Activated CD8-positive, alpha-beta memory T cell treated with anti-CD3 and anti-CD28 coated beads, Interleukin-2, amount 10 ng/mL, durations not matched to agents 7 days and 5 days (primary cell): Measurements from ENCODE around the gene PEA15. TPM values are rescaled to one million over a fixed set of nuclear protein-coding genes. Genes with fewer than 3 reads are reported as not detected.

ENCODE experiments used
- ATAC-seq: fragments of 150-1000 bp; cut with Tn5 transposase; one replicate; pipeline ENCODE4 v1.10.0; 2021; ENCODE audit warnings: moderate library complexity
- CTCF ChIA-PET: fragments of 350-600 bp; sonication (Branson Sonifier 250); formaldehyde crosslinking; loops from one replicate; lab custom pipeline; 2021; ENCODE audit warnings: antibody characterized with exemption; lab: Charles Lee
- DNase-seq: peaks from one replicate; pipeline ENCODE4 v3.0.0-alpha.2; 2020
- H3K27ac Mint-ChIP-seq: one replicate; pipeline ENCODE4 v1.8.0; 2021; ENCODE audit warnings: mild to moderate bottlenecking, mixed read lengths
- H3K27me3 Mint-ChIP-seq: one replicate; pipeline ENCODE4 v1.8.0; 2021; ENCODE audit warnings: mixed read lengths
- H3K36me3 Mint-ChIP-seq: one replicate; pipeline ENCODE4 v1.8.0; 2021; ENCODE audit warnings: mild to moderate bottlenecking, mixed read lengths
- H3K4me1 Mint-ChIP-seq: one replicate; pipeline ENCODE4 v1.8.0; 2021; ENCODE audit warnings: mixed read lengths
- H3K4me3 Mint-ChIP-seq: one replicate; pipeline ENCODE4 v1.8.0; 2021; ENCODE audit warnings: mild to moderate bottlenecking, moderate library complexity, mixed read lengths
- H3K9me3 Mint-ChIP-seq: one replicate; pipeline ENCODE4 v1.8.0; 2022; ENCODE audit warnings: low read depth, mixed read lengths
- total RNA-seq, 2 experiments: library from RNA; stranded (reverse); gene quantifications; one replicate each; pipeline ENCODE4 v1.2.3, GENCODE V29; 2021

Gene PEA15
- total RNA-seq, 2 experiments from 2014 or later = 36.0 to 43.2 TPM

DNA sequence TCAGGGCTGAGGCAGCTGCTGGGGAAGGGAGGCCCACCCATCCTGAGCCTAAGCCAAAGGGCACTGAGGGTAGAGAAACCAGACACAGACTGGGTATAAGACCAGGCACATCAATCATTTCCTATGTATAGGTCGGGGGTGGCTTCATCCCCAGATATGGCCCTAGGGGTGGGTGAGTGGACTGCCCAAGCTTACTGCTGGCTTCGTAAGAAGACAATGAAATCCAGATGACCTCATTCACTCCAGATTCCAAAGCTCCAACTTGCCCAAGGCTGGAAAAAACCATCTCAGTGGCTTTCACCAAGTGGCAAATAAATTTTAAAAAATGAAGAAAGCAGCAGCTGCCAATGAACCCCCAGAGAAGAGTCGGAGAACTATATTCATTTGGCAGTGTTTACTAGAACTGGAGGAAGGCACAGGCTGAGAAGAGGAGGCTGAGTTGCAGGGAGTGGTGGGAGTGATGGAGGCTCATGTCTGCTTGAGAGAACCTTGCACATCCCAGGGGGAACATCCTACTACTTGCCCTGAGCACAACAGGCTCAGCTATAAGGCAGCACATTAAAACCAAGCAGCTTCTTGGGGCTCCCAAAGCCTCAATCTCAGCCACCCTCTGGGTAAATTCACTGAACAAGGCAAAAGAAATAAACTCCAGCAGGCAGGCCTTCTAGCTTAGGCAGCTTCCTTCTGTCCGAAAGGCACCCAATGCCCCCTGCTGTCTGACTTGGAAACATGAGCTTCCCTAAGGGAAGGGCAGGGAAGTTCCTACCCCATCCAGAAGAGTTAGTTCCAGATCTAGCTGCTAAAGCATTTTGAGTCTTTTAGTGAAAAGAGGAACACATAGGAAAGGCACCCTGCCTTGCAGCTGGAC is 14.1 kb downstream of the PEA15 start:
- Mint-ChIP-seq H3K27ac (no peak overlapping the region), H3K4me3 (no peak overlapping the region), H3K4me1 (no peaks in the 10 kb centered on the region), H3K9me3 (no peaks in the 10 kb centered on the region), H3K36me3 (peaks cover 36% of the 10 kb centered on the region), H3K27me3 (no peaks in the 10 kb centered on the region)
- ATAC-seq (no peak), DNase-seq (no peak)
- CTCF ChIA-PET = interaction anchor here (0.6 to 2.4 kb wide), 7 partner anchors 11 to 209 kb away, joined by 3 to 8 read pairs (median 3); partner anchors contain the start of gene PEX19

DNA sequence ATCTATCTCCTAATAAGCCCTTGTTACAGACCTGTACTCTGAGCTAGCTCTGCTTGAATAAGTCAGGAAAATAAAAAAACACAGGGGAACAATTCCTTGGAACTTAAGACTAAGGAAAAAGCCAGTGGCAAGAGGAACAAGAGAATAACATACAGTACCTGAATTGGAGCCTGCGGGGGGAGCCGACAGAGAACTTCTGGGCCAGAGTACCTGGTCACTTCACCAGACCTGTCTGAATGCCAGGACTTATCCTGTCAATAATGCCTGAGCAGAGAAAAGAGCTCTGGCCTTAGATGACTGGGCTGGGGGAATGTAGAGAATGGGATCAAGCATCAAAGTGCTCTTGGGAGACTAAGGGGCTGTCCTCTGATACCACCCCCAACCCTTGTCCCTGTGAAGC is 15.1 kb downstream of the PEA15 start:
- DNase-seq (no peak), ATAC-seq (no peak)
- H3K27me3 Mint-ChIP-seq = no peaks in the 10 kb centered on the region
- H3K4me1 Mint-ChIP-seq = no peaks in the 10 kb centered on the region
- no peak overlapping the region for H3K27ac Mint-ChIP-seq
- peaks cover 41% of the 10 kb centered on the region for H3K36me3 Mint-ChIP-seq
- CTCF ChIA-PET = interaction anchor here (1.2 to 2.4 kb wide), 4 partner anchors 10 to 208 kb away, joined by 3 to 8 read pairs (median 4); partner anchors contain the start of gene PEX19
- H3K4me3 Mint-ChIP-seq = no peak overlapping the region
- no peaks in the 10 kb centered on the region for H3K9me3 Mint-ChIP-seq

DNA sequence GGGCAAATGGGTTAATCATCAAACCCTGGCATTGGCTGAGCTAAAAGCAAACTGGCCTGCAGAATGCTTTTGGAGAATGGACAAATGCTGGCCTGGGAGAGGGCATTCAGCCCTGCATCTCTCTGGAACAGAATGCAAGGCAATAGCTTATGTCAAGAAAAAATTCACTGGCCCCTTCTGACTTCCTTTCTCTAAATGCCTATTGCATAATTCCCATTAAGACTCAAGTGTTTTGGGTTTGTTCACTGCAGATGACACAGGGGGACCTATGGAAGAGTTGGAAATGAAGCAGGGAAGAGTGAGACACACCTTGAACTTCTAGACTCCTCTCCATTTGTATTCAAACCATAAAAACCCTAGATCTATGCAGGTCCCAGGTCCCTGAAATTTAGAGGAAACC is 15.9 kb downstream of the PEA15 start:
- CTCF ChIA-PET = interaction anchor here (1.0 to 2.4 kb wide), 2 partner anchors 28 to 63 kb away, joined by 3 to 8 read pairs; partner anchors contain the start of gene PEX19
- H3K4me3 Mint-ChIP-seq = no peak overlapping the region
- DNase-seq (no peak), ATAC-seq (no peak)
- H3K4me1 Mint-ChIP-seq = no peaks in the 10 kb centered on the region
- H3K27me3 Mint-ChIP-seq = no peaks in the 10 kb centered on the region
- peaks cover 41% of the 10 kb centered on the region for H3K36me3 Mint-ChIP-seq
- H3K9me3 Mint-ChIP-seq = no peaks in the 10 kb centered on the region
- no peak overlapping the region for H3K27ac Mint-ChIP-seq

DNA sequence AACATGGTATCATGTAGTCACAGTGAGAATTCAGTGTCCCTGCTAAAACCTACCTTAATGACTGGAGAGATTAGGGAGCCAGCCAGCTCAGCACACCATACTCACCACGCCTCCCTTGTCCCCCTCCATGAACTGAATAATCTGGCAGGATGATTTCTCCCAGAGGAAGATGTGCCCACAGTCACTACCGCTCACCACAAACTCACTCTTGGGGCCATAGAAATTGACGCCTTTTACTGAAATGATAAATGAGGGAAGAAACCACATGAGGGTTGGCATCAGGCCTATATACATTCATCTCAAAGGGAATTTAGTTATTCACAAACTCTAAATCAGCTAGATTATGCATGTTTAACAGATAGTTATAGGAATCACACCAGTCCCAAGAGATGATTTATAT is 17.4 kb downstream of the PEA15 start:
- H3K27ac Mint-ChIP-seq = no peak overlapping the region
- peaks cover 36% of the 10 kb centered on the region for H3K36me3 Mint-ChIP-seq
- CTCF ChIA-PET = interaction anchor here (1.0 to 1.8 kb wide), 4 partner anchors 29 to 121 kb away, joined by 3 to 5 read pairs (median 4); partner anchors contain the start of gene CASQ1
- no peak for DNase-seq
- no peaks in the 10 kb centered on the region for H3K9me3 Mint-ChIP-seq
- H3K4me1 Mint-ChIP-seq = no peaks in the 10 kb centered on the region
- H3K27me3 Mint-ChIP-seq = no peaks in the 10 kb centered on the region
- no peak overlapping the region for H3K4me3 Mint-ChIP-seq
- ATAC-seq = no peak

DNA sequence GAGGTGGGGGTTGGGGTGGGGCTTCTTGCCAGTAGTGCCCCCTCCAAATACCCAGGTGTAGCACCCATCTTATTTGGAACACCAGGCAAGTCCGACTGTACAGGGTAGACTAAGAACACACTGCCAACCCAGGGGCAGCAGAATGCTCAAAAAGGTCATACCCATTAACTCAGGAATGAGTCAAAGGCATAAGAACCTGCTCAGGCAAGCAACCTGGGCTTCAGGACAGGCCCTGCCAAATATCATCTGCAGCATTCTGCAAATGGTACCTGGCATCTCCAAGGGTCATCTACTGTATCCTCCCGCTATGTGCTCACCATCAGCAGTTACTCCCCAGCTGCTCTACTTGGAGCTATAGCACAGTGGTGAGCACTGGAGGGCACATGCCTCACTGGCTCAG is 19.4 kb downstream of the PEA15 start:
- Mint-ChIP-seq H3K36me3 (peaks cover 39% of the 10 kb centered on the region), H3K27ac (no peak overlapping the region), H3K4me3 (no peak overlapping the region), H3K4me1 (no peaks in the 10 kb centered on the region), H3K27me3 (no peaks in the 10 kb centered on the region), H3K9me3 (no peaks in the 10 kb centered on the region)
- CTCF ChIA-PET = interaction anchor here (2.0 kb wide), 1 partner anchor 31 kb away, joined by 5 read pairs; no protein-coding TSS in a partner anchor
- DNase-seq (no peak), ATAC-seq (no peak)

DNA sequence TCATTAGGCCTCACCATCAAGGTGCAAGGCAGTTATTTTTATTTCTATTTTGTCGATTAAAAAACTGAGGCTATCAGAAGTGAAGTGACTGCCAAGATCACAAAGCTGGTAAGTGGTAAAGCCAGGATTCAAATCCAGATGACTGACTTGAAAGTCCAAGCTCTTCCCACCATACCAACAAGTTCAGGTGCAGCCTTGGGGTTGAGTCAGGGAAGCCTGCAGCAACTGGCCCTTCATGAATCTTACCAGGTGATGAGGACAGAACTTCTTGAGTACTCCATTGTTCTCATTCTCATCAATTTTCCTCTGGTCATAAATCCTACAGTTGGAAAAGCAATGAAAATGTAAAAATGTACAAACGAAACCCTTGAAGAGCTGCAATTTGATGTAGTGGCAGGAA is 20.2 kb downstream of the PEA15 start:
- Mint-ChIP-seq H3K36me3 (peaks cover 40% of the 10 kb centered on the region), H3K4me1 (no peaks in the 10 kb centered on the region), H3K9me3 (no peaks in the 10 kb centered on the region), H3K27ac (no peak overlapping the region), H3K4me3 (no peak overlapping the region), H3K27me3 (no peaks in the 10 kb centered on the region)
- CTCF ChIA-PET = interaction anchor here (0.9 to 2.0 kb wide), 3 partner anchors 19 to 66 kb away, joined by 3 to 7 read pairs (median 5); no protein-coding TSS in a partner anchor
- no peak for DNase-seq
- no peak for ATAC-seq

DNA sequence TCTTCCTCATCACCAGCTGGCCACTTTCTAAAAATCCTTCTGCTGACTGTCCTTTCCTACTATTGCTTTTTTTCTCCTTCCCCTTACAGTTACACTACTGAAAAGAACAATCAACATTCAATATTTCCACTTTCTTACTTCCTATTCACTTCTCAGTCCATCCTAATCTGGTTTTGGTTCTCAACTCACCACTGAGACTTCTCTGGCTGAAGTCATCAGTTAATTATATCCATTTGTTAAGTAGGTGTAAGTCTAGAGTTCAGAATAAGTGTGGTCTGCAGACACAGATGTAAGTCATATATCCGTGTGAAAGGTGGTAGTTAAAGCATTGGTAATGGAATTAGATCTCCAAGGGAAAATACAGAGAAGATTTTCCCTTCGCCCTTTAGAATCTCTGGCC is 21.4 kb downstream of the PEA15 start:
- Mint-ChIP-seq H3K27me3 (no peaks in the 10 kb centered on the region), H3K27ac (no peak overlapping the region), H3K36me3 (peaks cover 39% of the 10 kb centered on the region), H3K4me1 (no peaks in the 10 kb centered on the region), H3K4me3 (no peak overlapping the region), H3K9me3 (no peaks in the 10 kb centered on the region)
- no peak for DNase-seq
- ATAC-seq = no peak
- CTCF ChIA-PET = interaction anchor here (1.0 to 1.7 kb wide), 3 partner anchors 27 to 65 kb away, joined by 3 to 7 read pairs (median 4); no protein-coding TSS in a partner anchor

DNA sequence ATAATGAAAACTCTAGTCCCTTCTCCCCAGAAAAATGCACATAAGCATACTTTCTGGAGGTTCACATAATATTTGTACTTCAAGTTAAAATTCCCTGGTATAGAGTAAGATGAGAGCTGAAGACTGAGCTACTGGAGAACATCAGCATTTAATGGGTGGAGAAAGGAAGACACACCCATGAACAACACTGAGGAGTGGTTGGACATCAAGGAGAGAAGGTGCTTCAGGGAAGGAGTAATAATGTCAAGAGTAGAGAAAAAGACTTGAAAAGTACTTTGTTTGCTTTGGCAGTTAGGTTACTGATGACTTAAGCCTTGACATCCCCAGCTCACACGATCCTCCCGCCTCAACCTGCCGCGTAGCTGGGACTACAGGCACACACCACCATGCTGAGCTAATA is 21.9 kb downstream of the PEA15 start:
- Mint-ChIP-seq H3K9me3 (no peaks in the 10 kb centered on the region), H3K4me3 (no peak overlapping the region), H3K27ac (no peak overlapping the region), H3K36me3 (peaks cover 37% of the 10 kb centered on the region), H3K27me3 (no peaks in the 10 kb centered on the region), H3K4me1 (no peaks in the 10 kb centered on the region)
- DNase-seq = no peak
- no peak for ATAC-seq
- CTCF ChIA-PET = interaction anchor here (1.0 to 2.4 kb wide), 3 partner anchors 27 to 64 kb away, joined by 3 to 9 read pairs (median 4); no protein-coding TSS in a partner anchor

DNA sequence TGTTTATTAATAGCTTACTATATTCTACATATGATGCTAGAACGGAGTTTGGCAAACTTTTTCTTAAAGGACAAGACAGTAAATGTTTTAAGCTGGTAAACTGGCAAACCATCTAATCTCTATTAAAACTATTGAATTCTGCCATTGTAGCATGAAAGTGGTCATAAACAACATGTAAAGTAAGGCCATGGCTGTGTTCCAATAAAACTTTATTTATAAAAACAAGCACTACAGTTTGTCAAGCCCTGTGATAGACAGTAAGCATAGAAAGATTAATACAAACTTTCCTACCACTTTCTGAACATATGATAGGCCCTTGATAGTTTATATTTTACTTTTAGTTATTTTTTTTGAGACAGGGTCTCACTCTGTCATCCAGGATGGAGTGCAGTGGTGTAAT is 22.4 kb downstream of the PEA15 start:
- CTCF ChIA-PET = interaction anchor here (1.0 to 2.4 kb wide), 3 partner anchors 24 to 64 kb away, joined by 4 to 9 read pairs (median 8); no protein-coding TSS in a partner anchor
- no peak for ATAC-seq
- Mint-ChIP-seq H3K27me3 (no peaks in the 10 kb centered on the region), H3K4me1 (no peaks in the 10 kb centered on the region), H3K4me3 (no peak overlapping the region), H3K36me3 (peaks cover 34% of the 10 kb centered on the region), H3K27ac (no peak overlapping the region), H3K9me3 (no peaks in the 10 kb centered on the region)
- no peak for DNase-seq

DNA sequence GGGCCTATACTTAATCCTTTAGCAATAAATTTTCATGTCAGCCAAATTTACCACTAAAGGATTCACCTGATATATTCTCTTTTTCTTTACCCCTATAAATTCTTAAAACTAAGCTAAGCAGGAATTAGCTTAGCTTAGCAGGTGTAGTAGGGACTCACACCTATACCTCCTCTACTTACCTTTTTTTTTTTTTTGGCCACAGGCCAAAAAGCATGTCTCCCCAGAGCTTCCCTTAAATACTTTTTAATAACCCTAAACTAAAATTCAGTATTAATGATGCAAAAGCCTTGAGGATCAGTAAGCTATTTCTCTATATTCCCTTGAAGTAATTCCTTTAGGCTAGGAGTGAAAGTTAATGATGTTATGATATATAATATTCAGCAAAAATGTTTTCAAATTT is 23.2 kb downstream of the PEA15 start:
- H3K36me3 Mint-ChIP-seq = peaks cover 31% of the 10 kb centered on the region
- no peak for DNase-seq
- H3K4me3 Mint-ChIP-seq = no peak overlapping the region
- H3K4me1 Mint-ChIP-seq = no peaks in the 10 kb centered on the region
- H3K9me3 Mint-ChIP-seq = no peaks in the 10 kb centered on the region
- no peak overlapping the region for H3K27ac Mint-ChIP-seq
- CTCF ChIA-PET = interaction anchor here (1.4 to 2.4 kb wide), 3 partner anchors 13 to 63 kb away, joined by 3 to 9 read pairs (median 8); no protein-coding TSS in a partner anchor
- no peak for ATAC-seq
- no peaks in the 10 kb centered on the region for H3K27me3 Mint-ChIP-seq

DNA sequence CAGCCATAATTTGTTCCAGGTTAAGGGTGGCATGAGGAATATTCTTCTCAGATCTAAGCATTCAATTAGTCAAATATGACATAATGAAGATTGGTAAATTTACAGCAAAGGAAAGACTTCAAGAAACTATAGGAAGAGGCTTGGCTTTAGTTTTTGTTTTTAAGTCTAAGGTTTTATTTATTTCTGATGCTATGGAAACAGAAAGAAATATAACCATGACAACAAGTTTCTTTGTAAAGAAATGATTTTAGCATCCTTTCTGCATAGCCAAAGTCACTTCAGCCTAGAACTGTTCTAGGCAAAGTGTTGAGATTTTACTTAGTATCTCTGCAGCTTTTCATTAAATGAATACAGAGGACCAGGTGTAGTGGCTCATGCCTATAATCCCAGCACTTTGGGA is 27.7 kb downstream of the PEA15 start:
- ATAC-seq (no peak), DNase-seq (no peak)
- H3K27me3 Mint-ChIP-seq = no peaks in the 10 kb centered on the region
- H3K36me3 Mint-ChIP-seq = peaks cover 33% of the 10 kb centered on the region
- H3K27ac Mint-ChIP-seq = no peak overlapping the region
- CTCF ChIA-PET = interaction anchor here (1.0 to 1.9 kb wide), 3 partner anchors 39 to 147 kb away, joined by 4 to 8 read pairs (median 4); no protein-coding TSS in a partner anchor
- no peak overlapping the region for H3K4me3 Mint-ChIP-seq
- peaks cover 2% of the 10 kb centered on the region for H3K4me1 Mint-ChIP-seq
- H3K9me3 Mint-ChIP-seq = no peaks in the 10 kb centered on the region

DNA sequence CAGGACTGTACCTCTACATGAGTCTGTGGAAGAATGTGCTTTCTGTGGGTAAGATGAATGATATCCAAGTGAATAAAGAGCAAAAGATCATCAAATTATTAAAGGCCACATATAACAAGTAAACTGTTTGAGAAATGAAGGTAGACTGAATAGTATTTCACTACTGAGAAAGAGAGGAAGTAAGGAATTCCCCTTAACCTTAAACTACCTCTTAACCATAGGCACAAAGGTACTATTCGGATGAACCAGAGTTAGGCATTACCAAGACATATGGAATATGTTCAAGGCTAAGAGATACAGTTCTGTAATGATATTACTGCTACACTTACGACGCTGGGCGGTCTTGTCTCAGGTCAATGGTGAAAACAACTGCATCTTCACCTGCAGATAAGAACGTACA is 31.6 kb downstream of the PEA15 start:
- no peak for ATAC-seq
- Mint-ChIP-seq H3K9me3 (no peaks in the 10 kb centered on the region), H3K27ac (peak overlapping the region; percentile 7)

DNA sequence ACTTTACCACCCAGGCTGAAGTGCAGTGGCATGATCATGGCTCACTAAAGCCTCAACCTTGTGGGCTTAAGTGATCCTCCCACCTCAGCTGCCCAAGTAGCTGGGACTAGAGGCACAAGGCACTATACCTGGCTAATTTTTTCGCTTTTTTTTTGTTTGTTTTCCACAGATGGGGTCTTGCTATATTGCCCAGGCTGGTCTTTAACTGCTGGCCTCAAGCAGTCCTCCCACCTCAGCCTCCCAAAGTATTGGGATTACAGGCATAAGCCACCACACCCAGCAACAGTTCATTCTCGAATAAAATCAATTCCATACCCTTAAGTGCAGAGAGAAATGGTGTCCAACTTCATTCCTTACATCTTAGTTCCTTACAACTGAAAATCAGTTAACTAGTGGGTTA is 32.4 kb downstream of the PEA15 start:
- CTCF ChIA-PET = interaction anchor here (7.3 kb wide), 1 partner anchor 15 kb away, joined by 31 read pairs; no protein-coding TSS in a partner anchor
- no peak for ATAC-seq
- H3K36me3 Mint-ChIP-seq = peaks cover 36% of the 10 kb centered on the region
- H3K4me3 Mint-ChIP-seq = no peak overlapping the region
- no peak for DNase-seq
- no peaks in the 10 kb centered on the region for H3K27me3 Mint-ChIP-seq
- no peak overlapping the region for H3K27ac Mint-ChIP-seq
- H3K9me3 Mint-ChIP-seq = no peaks in the 10 kb centered on the region
- peaks cover 2% of the 10 kb centered on the region for H3K4me1 Mint-ChIP-seq

More for the DNA sequence above, 31.6 kb downstream of the PEA15 start:
- peaks cover 35% of the 10 kb centered on the region for H3K36me3 Mint-ChIP-seq
- peaks cover 2% of the 10 kb centered on the region for H3K4me1 Mint-ChIP-seq
- DNase-seq = no peak
- no peaks in the 10 kb centered on the region for H3K27me3 Mint-ChIP-seq
- CTCF ChIA-PET = interaction anchor here (2.8 to 7.3 kb wide), 2 partner anchors 16 to 46 kb away, joined by 6 to 31 read pairs; partner anchors contain the start of gene CASQ1
- no peak overlapping the region for H3K4me3 Mint-ChIP-seq
